Mammary epithelial cell (primary cell): ENCODE measurements around the gene MIOX.

Experiments
- CTCF ChIP-seq, 2 donors: IDR thresholded peaks in 1 of 2; conservative IDR thresholded peaks in 1 of 2; 2 replicates each; pipeline ENCODE4 v1.5.1; 2011 to 2012; ENCODE audit warnings: inconsistent platforms in 2 of 2, low read length in 2 of 2, mild to moderate bottlenecking in 2 of 2, control low read depth in 1 of 2, low read depth in 1 of 2; ENCODE audit not compliant: insufficient read depth in 1 of 2; ENCODE audit errors: extremely low read depth in 1 of 2
- EZH2 ChIP-seq: IDR thresholded peaks from 2 replicates; pipeline ENCODE4 v1.6.1; 2012; ENCODE audit warnings: low read length, inconsistent platforms, borderline replicate concordance

- TF ChIP-seq EZH2 (no peak), CTCF (conservative IDR thresholded peaks at IDR 0.05 in 1 of 2, IDR thresholded peaks at IDR 0.05 in 1 of 2; ENCODE audit: extremely low read depth in 1 of 2, insufficient read depth in 1 of 2, low read depth in 1 of 2, low read length in 2 of 2) (no peak)
Measured at GRCh38 chr22:50456026-50456425, 30.6 kb upstream of the MIOX start.
